Parathyroid adenoma (tissue), 2 donors: ENCODE measurements around the gene CCDC47.

Experiments used
- H2AFZ ChIP-seq: fragments of 300-600 bp; sonication (generic); one replicate; pipeline ENCODE4 v1.7.0; 2017; ENCODE audit warnings: antibody characterized with exemption, mild to moderate bottlenecking
- H3K27ac ChIP-seq: fragments of 300-600 bp; sonication (generic); one replicate; pipeline ENCODE4 v1.7.0; 2017
- H3K27me3 ChIP-seq: fragments of 300-600 bp; sonication (generic); one replicate; pipeline ENCODE4 v1.7.0; 2017; ENCODE audit warnings: low read length; ENCODE audit not compliant: control insufficient read depth, insufficient read depth
- H3K36me3 ChIP-seq: fragments of 300-600 bp; sonication (generic); one replicate; pipeline ENCODE4 v1.7.0; 2017; ENCODE audit warnings: low read length; ENCODE audit not compliant: control insufficient read depth, insufficient read depth
- H3K4me1 ChIP-seq: fragments of 300-600 bp; sonication (generic); one replicate; pipeline ENCODE4 v1.7.0; 2017; ENCODE audit warnings: control low read depth
- H3K4me2 ChIP-seq: fragments of 300-600 bp; sonication (generic); one replicate; pipeline ENCODE4 v1.7.0; 2017; ENCODE audit warnings: low read length
- H3K4me3 ChIP-seq: fragments of 300-600 bp; sonication (generic); one replicate; pipeline ENCODE4 v1.7.0; 2017; ENCODE audit warnings: low read depth, low read length
- H3K79me2 ChIP-seq: fragments of 300-600 bp; sonication (generic); one replicate; pipeline ENCODE4 v1.7.0; 2017; ENCODE audit warnings: control low read depth
- H3K9ac ChIP-seq: fragments of 300-600 bp; sonication (generic); one replicate; pipeline ENCODE4 v1.7.0; 2017; ENCODE audit warnings: mild to moderate bottlenecking
- H3K9me3 ChIP-seq: fragments of 300-600 bp; sonication (generic); one replicate; pipeline ENCODE4 v1.7.0; 2017; ENCODE audit warnings: low read length; ENCODE audit not compliant: control insufficient read depth
- TF ChIP-seq, protein P1 (sequence below): fragments of 300-600 bp; sonication (generic); IDR thresholded peaks from one replicate; pipeline ENCODE4 v1.7.0; 2017; ENCODE audit warnings: antibody characterized with exemption, mild to moderate bottlenecking
- donor health status: primary hyperparathyroidism.

The CCDC47 gene

DNA sequence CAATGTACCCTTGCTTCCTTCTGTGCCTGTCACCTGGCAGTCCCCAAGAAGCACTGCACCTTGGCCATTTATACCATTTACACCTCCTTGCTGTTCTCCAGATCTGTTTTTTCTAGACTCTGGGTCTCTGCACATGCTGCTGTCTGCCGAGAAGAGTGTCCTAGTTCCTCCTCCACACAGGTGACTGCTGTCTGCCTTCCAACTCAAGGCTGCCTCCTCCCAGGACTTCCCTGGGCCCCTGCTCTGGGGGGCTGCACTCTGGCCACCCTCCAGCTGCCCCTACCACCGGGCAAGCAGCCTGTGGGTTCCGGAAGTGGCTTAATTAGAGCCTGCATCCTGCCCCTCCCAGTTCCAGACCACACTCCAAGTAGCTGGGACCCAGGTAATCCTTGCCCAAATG, 67.7 kb downstream of the CCDC47 start:
- Histone ChIP-seq H3K27ac (no peak overlapping the region), H3K9me3 (no peaks in the 10 kb centered on the region), H3K4me2 (no peak overlapping the region), H3K79me2 (no peaks in the 10 kb centered on the region), H3K4me3 (no peak overlapping the region), H3K9ac (no peak overlapping the region), H3K27me3 (no peaks in the 10 kb centered on the region), H2AFZ (no peak overlapping the region), H3K36me3 (no peaks in the 10 kb centered on the region), H3K4me1 (no peaks in the 10 kb centered on the region)
- TF ChIP-seq, protein P1, sequence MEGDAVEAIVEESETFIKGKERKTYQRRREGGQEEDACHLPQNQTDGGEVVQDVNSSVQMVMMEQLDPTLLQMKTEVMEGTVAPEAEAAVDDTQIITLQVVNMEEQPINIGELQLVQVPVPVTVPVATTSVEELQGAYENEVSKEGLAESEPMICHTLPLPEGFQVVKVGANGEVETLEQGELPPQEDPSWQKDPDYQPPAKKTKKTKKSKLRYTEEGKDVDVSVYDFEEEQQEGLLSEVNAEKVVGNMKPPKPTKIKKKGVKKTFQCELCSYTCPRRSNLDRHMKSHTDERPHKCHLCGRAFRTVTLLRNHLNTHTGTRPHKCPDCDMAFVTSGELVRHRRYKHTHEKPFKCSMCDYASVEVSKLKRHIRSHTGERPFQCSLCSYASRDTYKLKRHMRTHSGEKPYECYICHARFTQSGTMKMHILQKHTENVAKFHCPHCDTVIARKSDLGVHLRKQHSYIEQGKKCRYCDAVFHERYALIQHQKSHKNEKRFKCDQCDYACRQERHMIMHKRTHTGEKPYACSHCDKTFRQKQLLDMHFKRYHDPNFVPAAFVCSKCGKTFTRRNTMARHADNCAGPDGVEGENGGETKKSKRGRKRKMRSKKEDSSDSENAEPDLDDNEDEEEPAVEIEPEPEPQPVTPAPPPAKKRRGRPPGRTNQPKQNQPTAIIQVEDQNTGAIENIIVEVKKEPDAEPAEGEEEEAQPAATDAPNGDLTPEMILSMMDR: no peak

DNA sequence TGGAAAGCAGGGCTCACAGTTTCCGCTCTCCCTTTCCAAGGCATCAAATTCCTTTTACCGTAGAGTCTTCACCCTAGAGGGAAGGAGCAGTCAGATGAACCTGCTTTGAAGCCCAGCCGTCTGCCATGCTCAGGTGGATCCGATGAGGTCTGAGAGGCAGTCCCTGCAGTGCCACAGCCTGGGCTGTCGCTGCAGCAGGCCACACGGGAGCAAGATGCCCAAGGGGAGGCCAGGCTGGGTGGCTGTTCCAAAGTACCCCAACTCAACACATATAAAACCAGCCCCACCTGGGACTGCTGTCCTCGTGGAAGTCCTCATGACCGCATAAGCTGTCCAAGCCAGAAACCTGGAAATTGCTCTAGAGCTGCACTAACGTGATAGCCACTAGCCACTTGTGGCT, 68.6 kb downstream of the CCDC47 start:
- Histone ChIP-seq H3K79me2 (no peaks in the 10 kb centered on the region), H3K36me3 (no peaks in the 10 kb centered on the region), H3K4me1 (no peaks in the 10 kb centered on the region), H3K27ac (no peak overlapping the region), H3K4me2 (no peak overlapping the region), H3K27me3 (no peaks in the 10 kb centered on the region), H3K9me3 (no peaks in the 10 kb centered on the region), H3K9ac (no peak overlapping the region), H2AFZ (no peak overlapping the region), H3K4me3 (no peak overlapping the region)
- TF ChIP-seq, protein P1: no peak

GRCh38 chr17:63704259-63704576, 69.2 kb downstream of the CCDC47 start:
- H3K4me1 ChIP-seq: no peaks in the 10 kb centered on the region
- TF ChIP-seq, protein P1: no peak
- H3K79me2 ChIP-seq: no peaks in the 10 kb centered on the region
- no peak overlapping the region for H2AFZ ChIP-seq
- H3K4me2 ChIP-seq: no peak overlapping the region
- H3K27ac ChIP-seq: no peak overlapping the region
- H3K9ac ChIP-seq: no peak overlapping the region
- H3K4me3 ChIP-seq: no peak overlapping the region
- no peaks in the 10 kb centered on the region for H3K9me3 ChIP-seq
- no peaks in the 10 kb centered on the region for H3K27me3 ChIP-seq
- H3K36me3 ChIP-seq: no peaks in the 10 kb centered on the region

DNA sequence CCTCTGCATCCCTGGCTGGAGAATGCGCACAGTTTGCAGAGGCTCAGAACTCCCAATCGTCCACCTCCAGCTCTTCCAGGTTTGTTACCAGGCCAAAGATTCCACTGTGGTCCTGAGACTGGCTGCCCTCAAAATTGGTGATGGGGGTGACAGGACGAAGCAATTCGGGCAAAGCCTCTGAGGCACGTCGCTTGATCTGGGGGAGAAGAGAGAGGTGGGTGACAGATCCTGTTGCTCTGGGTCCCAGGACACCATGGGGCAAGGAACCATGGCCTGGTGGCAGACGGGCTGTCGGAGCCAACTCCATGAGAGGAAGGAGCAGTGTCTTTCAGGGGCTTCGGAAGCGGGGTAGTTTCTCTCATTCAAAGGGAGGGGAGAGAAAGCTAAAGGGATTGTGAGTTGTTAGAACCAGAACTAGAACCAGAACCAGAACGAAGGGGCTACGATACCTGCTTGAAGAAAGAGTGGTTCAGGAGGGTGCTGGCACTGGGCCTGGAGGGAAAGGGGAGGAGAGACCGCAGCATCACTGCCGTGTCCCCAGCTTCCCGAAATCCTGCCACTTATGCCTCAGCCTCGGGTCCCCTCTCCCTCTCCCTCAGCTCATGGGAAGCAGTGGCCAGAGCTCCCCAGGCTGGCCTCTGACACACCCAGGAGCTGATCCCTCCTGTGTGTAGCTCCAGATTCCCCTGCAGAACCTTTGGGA, 69.7 kb downstream of the CCDC47 start:
- TF ChIP-seq, protein P1: no peak
- no peaks in the 10 kb centered on the region for H3K36me3 ChIP-seq
- no peak overlapping the region for H3K9ac ChIP-seq
- H3K27ac ChIP-seq: no peak overlapping the region
- H3K4me2 ChIP-seq: no peak overlapping the region
- H3K4me3 ChIP-seq: no peak overlapping the region
- H3K27me3 ChIP-seq: no peaks in the 10 kb centered on the region
- H3K79me2 ChIP-seq: no peaks in the 10 kb centered on the region
- H3K9me3 ChIP-seq: no peaks in the 10 kb centered on the region
- no peak overlapping the region for H2AFZ ChIP-seq
- peaks cover 3% of the 10 kb centered on the region for H3K4me1 ChIP-seq

GRCh38 chr17:63703029-63703428, 70.4 kb downstream of the CCDC47 start:
- H3K4me2 ChIP-seq: no peak overlapping the region
- no peak overlapping the region for H3K4me3 ChIP-seq
- no peak overlapping the region for H3K27ac ChIP-seq
- H3K4me1 ChIP-seq: peaks cover 4% of the 10 kb centered on the region
- no peak overlapping the region for H3K9ac ChIP-seq
- H2AFZ ChIP-seq: no peak overlapping the region
- TF ChIP-seq, protein P1: no peak
- no peaks in the 10 kb centered on the region for H3K79me2 ChIP-seq
- no peaks in the 10 kb centered on the region for H3K9me3 ChIP-seq
- no peaks in the 10 kb centered on the region for H3K36me3 ChIP-seq
- no peaks in the 10 kb centered on the region for H3K27me3 ChIP-seq
